Measurements from ENCODE around the gene DSCAM. TPM values are rescaled to one million over a fixed set of nuclear protein-coding genes. Genes with fewer than 3 reads are reported as not detected.
"Not testable (repeated sequence)": the region's sequence is repeated elsewhere in the genome, so short reads cannot be mapped to it uniquely, and the experiment has no call there.

DSCAM gene
- total and polyA plus RNA-seq, 4 donors = 8.2 to 27.7 (median 15.2) TPM

DNA sequence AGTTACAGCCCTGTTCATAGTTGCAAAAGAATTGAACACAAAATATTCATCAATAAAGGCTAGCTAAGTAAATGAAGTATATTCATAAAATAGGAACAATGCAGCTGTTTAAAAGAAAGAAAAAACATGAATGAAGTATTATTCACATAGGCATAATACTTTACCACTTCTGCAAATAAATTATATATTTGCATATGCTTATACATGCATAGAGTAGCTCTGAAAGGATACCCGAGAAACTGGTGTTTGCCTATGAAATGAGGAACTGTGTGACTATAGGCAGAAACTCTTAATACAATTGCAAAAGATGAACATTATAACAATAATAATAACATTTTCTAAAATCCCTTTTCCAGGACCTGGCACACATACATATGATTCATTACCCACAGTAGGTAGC lies 385.9 kb downstream of the DSCAM start:
- Histone ChIP-seq H3K36me3 (ENCODE audit: control insufficient read depth, insufficient read depth, low read length) (no peaks in the 10 kb centered on the region), H3K27me3 (ENCODE audit: control insufficient read depth, insufficient read depth, low read length) (no peaks in the 10 kb centered on the region), H3K27ac (ENCODE audit: low read depth, low read length) (no peak overlapping the region), H3K4me1 (ENCODE audit: control insufficient read depth, insufficient read depth, low read length) (no peaks in the 10 kb centered on the region), H3K9me3 (ENCODE audit: control insufficient read depth, insufficient read depth, low read length) (no peaks in the 10 kb centered on the region), H3K4me3 (ENCODE audit: low read depth, low read length) (no peak overlapping the region)
- whole genome bisulfite sequencing (ENCODE audit: insufficient coverage) = no CpG with 5 or more reads among the region's 1 CpG
- DNase-seq (ENCODE audit: low read depth in 4 of 6, low spot score in 6 of 6) = no peak

DNA sequence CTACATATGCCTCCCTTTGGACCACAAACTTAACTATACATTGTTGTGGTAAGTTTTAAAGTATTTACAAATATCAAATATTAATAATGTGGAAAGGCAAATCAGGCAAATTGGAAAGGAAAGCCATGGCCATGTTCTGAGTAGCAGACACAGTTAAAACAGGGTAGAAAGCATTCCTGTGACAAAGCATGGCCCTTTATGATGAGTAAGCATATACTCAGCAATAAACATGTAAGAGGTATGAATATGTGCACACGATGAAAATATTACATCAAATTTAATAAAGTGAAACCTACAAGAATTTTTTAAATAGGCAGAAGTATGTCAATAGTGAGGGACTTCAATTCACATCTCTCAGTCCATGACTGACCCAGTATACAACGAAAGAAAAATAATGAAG lies 389.2 kb downstream of the DSCAM start:
- Histone ChIP-seq H3K27me3 (ENCODE audit: control insufficient read depth, insufficient read depth, low read length) (no peaks in the 10 kb centered on the region), H3K4me1 (ENCODE audit: control insufficient read depth, insufficient read depth, low read length) (no peaks in the 10 kb centered on the region), H3K9me3 (ENCODE audit: control insufficient read depth, insufficient read depth, low read length) (no peaks in the 10 kb centered on the region), H3K27ac (ENCODE audit: low read depth, low read length) (no peak overlapping the region), H3K36me3 (ENCODE audit: control insufficient read depth, insufficient read depth, low read length) (no peaks in the 10 kb centered on the region), H3K4me3 (ENCODE audit: low read depth, low read length) (no peak overlapping the region)
- DNase-seq (ENCODE audit: low read depth in 4 of 6, low spot score in 6 of 6) = no peak
- WGBS (ENCODE audit: insufficient coverage) = no CpG with 5 or more reads among the region's 2 CpGs

DNA sequence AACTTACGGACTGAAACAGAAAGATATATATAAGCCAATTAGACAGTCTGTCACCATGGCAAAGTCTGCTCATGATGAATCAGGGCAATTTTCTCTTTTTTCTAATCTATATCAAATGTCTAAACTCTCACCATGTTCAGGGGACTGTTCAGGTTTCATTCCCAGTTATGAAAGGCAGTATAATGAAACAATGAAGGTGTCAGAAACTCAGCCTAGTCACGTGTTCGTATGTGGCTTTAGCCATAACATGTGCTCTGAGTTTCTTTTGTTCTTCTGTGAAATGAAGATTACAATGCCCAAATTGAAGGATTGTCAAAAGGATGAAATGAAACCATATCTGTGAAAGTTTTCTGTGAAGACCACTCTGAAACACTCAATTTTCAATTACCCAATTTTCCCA lies 392.9 kb downstream of the DSCAM start:
- Histone ChIP-seq H3K4me3 (ENCODE audit: low read depth, low read length) (no peak overlapping the region), H3K36me3 (ENCODE audit: control insufficient read depth, insufficient read depth, low read length) (no peaks in the 10 kb centered on the region)

DNA sequence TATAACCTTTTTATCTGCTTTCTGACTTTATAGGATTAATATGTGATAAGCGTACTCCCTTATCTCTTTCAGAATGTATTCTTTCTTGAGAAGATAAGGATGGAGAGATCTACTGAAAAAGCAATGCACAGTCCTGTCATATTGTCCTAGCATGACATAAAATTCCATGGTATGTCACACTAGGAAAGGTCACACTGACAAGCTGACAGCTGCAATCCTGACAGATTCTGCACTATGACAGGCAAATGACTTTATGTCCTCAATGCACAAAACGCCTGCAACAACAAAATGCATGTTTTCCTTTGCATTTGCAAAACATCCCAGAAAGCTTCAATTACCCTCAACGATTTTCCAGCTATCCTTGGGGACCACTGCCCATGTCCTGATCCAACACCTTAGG lies 393.8 kb downstream of the DSCAM start:
- no peak for DNase-seq (ENCODE audit: low read depth in 4 of 6, low spot score in 6 of 6)
- H3K4me1 ChIP-seq (ENCODE audit: control insufficient read depth, insufficient read depth, low read length) = no peaks in the 10 kb centered on the region
- no peaks in the 10 kb centered on the region for H3K27me3 ChIP-seq (ENCODE audit: control insufficient read depth, insufficient read depth, low read length)
- 73% methylated on average over 2 of the region's 3 CpGs for WGBS (ENCODE audit: insufficient coverage)
- H3K27ac ChIP-seq (ENCODE audit: low read depth, low read length) = no peak overlapping the region
- no peaks in the 10 kb centered on the region for H3K36me3 ChIP-seq (ENCODE audit: control insufficient read depth, insufficient read depth, low read length)
- no peaks in the 10 kb centered on the region for H3K9me3 ChIP-seq (ENCODE audit: control insufficient read depth, insufficient read depth, low read length)
- H3K4me3 ChIP-seq (ENCODE audit: low read depth, low read length) = no peak overlapping the region

More for the DNA sequence above, 392.9 kb downstream of the DSCAM start:
- H3K27me3 ChIP-seq (ENCODE audit: control insufficient read depth, insufficient read depth, low read length) = no peaks in the 10 kb centered on the region
- H3K4me1 ChIP-seq (ENCODE audit: control insufficient read depth, insufficient read depth, low read length) = no peaks in the 10 kb centered on the region
- DNase-seq (ENCODE audit: low read depth in 4 of 6, low spot score in 6 of 6) = no peak
- WGBS (ENCODE audit: insufficient coverage) = 85% methylated on average over 2 of the region's 3 CpGs
- no peak overlapping the region for H3K27ac ChIP-seq (ENCODE audit: low read depth, low read length)
- no peaks in the 10 kb centered on the region for H3K9me3 ChIP-seq (ENCODE audit: control insufficient read depth, insufficient read depth, low read length)

DNA sequence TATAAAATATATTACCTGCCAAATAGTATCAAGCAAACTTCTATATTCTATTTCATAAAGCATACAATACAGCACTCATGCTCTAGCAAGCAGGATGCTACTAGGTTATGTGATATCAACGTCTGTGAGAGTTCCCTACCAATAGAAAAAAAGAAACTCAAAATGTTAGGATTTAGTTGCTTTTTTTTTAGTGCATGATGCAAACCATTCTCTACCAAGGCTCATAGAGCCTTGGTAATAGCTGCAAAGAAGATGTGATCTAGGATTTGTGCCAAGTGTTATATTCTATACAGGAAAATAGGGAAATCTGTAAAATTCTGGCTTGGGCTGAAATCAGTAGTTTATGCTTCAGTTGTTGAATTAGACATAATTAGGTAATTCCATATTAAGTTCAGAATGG lies 394.4 kb downstream of the DSCAM start:
- H3K36me3 ChIP-seq (ENCODE audit: control insufficient read depth, insufficient read depth, low read length) = no peaks in the 10 kb centered on the region
- H3K27ac ChIP-seq (ENCODE audit: low read depth, low read length) = no peak overlapping the region
- no peak overlapping the region for H3K4me3 ChIP-seq (ENCODE audit: low read depth, low read length)
- no peaks in the 10 kb centered on the region for H3K4me1 ChIP-seq (ENCODE audit: control insufficient read depth, insufficient read depth, low read length)
- DNase-seq (ENCODE audit: low read depth in 4 of 6, low spot score in 6 of 6) = peak in 2 of 6 donors; percentile 38 to 40
- no peaks in the 10 kb centered on the region for H3K27me3 ChIP-seq (ENCODE audit: control insufficient read depth, insufficient read depth, low read length)
- H3K9me3 ChIP-seq (ENCODE audit: control insufficient read depth, insufficient read depth, low read length) = no peaks in the 10 kb centered on the region
- no CpG with 5 or more reads among the region's 1 CpG for WGBS (ENCODE audit: insufficient coverage)

DNA sequence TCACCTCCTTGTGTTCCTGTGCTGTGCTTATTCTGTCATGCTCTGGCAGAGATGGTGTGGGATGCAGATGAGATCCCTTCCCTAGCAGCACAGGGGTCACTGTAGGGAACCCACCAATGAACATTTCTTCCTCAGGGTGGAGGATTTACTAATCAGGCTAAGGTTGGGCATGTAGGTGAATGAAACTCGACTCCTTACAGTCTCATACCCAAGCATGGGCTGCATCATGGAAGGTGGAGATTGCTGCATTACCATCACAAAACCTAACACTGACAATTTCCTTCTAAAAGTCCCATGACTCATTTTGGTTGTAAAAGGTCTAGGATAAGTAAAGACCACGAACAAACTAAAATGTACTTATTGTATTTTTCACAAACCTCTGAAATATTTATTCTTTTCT lies 399.9 kb downstream of the DSCAM start:
- Histone ChIP-seq H3K27ac (ENCODE audit: low read depth, low read length) (no peak overlapping the region), H3K36me3 (ENCODE audit: control insufficient read depth, insufficient read depth, low read length) (no peaks in the 10 kb centered on the region), H3K9me3 (ENCODE audit: control insufficient read depth, insufficient read depth, low read length) (no peaks in the 10 kb centered on the region), H3K4me1 (ENCODE audit: control insufficient read depth, insufficient read depth, low read length) (no peaks in the 10 kb centered on the region), H3K27me3 (ENCODE audit: control insufficient read depth, insufficient read depth, low read length) (no peaks in the 10 kb centered on the region), H3K4me3 (ENCODE audit: low read depth, low read length) (no peak overlapping the region)
- WGBS (ENCODE audit: insufficient coverage) = no CpG with 5 or more reads among the region's 2 CpGs
- no peak for DNase-seq (ENCODE audit: low read depth in 4 of 6, low spot score in 6 of 6)

DNA sequence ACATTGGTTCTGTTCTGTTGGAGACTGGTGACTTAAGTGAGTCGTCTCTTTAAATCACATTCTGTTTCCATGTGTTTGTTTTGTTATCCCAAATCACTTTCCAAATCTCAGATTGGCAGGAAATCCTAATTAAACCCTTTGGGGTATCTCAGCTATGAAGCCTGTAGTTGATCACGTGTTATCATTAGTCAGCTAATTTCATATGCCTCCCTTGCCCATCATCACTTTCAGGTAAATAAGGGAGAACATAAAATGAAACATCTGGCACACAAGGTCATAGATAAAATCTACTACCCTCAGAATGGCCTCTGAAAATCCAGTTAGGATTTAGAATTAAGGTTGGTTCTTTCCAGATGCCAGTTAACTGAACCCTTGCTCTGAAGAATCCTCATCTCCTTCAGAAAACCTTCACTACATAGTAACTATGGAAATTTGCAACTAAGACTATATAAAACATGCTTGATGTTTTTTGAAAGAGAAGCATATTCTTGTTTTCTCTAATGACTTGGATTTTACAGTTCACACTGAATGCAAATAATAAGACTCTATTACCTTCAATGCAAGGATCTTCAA lies 401.5 kb downstream of the DSCAM start:
- no peaks in the 10 kb centered on the region for H3K4me1 ChIP-seq (ENCODE audit: control insufficient read depth, insufficient read depth, low read length)
- H3K9me3 ChIP-seq (ENCODE audit: control insufficient read depth, insufficient read depth, low read length) = no peaks in the 10 kb centered on the region
- no peak overlapping the region for H3K4me3 ChIP-seq (ENCODE audit: low read depth, low read length)
- H3K27ac ChIP-seq (ENCODE audit: low read depth, low read length) = no peak overlapping the region
- no peaks in the 10 kb centered on the region for H3K36me3 ChIP-seq (ENCODE audit: control insufficient read depth, insufficient read depth, low read length)
- no CpG with 5 or more reads among the region's 2 CpGs for WGBS (ENCODE audit: insufficient coverage)
- DNase-seq (ENCODE audit: low read depth in 4 of 6, low spot score in 6 of 6) = no peak
- H3K27me3 ChIP-seq (ENCODE audit: control insufficient read depth, insufficient read depth, low read length) = no peaks in the 10 kb centered on the region

DNA sequence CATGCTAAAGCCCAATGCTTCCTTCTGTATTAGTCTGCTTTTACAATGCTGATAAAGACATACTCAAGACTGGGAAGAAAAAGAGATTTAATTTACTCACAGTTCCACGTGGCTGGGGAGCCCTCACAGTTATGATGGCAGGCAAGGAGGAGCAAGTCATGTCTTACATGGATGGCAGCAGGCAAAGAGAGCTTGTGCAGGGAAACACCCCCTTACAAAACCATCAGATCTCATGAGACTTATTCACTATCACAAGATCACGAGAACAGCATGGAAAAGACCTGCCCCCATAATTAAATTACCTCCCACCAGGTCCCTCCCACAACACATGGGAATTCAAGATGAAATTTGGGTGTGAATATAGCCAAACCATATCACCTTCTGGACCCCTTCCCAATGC lies 407.4 kb downstream of the DSCAM start:
- not testable (repeated sequence) for H3K4me1 ChIP-seq (ENCODE audit: control insufficient read depth, insufficient read depth, low read length); DNase-seq (ENCODE audit: low read depth in 4 of 6, low spot score in 6 of 6); H3K9me3 ChIP-seq (ENCODE audit: control insufficient read depth, insufficient read depth, low read length); H3K4me3 ChIP-seq (ENCODE audit: low read depth, low read length); H3K27me3 ChIP-seq (ENCODE audit: control insufficient read depth, insufficient read depth, low read length); H3K27ac ChIP-seq (ENCODE audit: low read depth, low read length); H3K36me3 ChIP-seq (ENCODE audit: control insufficient read depth, insufficient read depth, low read length)
- WGBS (ENCODE audit: insufficient coverage) = 80% methylated on average over 1 of the region's 2 CpGs

DNA sequence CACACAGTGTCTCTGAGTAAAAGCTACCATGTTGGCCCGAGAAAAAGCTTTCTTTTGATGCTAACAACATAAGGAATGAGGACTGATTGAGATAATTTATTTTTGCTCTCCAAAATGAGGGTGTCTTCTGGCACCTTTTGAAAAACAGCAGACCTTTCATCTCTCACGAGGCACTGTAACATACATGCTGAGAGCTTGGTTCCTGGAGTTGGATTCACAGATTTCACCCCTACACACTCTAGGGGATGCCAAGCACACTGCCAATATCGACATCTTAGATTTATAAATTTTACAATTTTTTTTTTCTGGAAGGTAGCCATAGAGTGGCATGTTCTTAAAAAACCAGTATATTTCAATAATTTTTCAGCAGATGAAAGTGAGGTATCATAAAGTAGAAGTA lies 408.3 kb downstream of the DSCAM start:
- Histone ChIP-seq H3K36me3 (ENCODE audit: control insufficient read depth, insufficient read depth, low read length) (no peaks in the 10 kb centered on the region), H3K27ac (ENCODE audit: low read depth, low read length) (no peak overlapping the region), H3K4me1 (ENCODE audit: control insufficient read depth, insufficient read depth, low read length) (no peaks in the 10 kb centered on the region), H3K4me3 (ENCODE audit: low read depth, low read length) (no peak overlapping the region), H3K27me3 (ENCODE audit: control insufficient read depth, insufficient read depth, low read length) (no peaks in the 10 kb centered on the region), H3K9me3 (ENCODE audit: control insufficient read depth, insufficient read depth, low read length) (peaks cover 5% of the 10 kb centered on the region)
- peak in 1 of 6 donors; percentile 70 for DNase-seq (ENCODE audit: low read depth in 4 of 6, low spot score in 6 of 6)
- WGBS (ENCODE audit: insufficient coverage) = no CpG with 5 or more reads among the region's 3 CpGs

DNA sequence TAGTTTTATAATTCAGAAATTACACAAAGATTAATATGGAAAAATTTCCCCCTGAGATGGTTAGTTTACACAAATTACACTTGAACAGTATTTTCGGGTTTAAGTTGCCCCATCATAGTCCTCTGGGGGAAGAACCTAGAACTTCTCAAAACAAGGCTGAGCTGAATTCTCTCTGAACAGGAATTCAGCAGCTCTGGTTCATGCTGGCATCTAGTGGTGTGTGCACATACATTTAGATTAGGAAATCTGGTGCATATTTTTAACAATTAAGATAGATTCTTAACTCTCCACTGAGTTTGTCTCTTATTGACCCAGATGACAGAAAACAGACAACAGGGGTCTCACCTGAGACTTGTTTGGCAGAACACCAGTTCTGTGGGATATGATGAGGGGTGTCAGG lies 410.7 kb downstream of the DSCAM start:
- Histone ChIP-seq H3K4me3 (ENCODE audit: low read depth, low read length) (no peak overlapping the region), H3K4me1 (ENCODE audit: control insufficient read depth, insufficient read depth, low read length) (no peaks in the 10 kb centered on the region), H3K27ac (ENCODE audit: low read depth, low read length) (no peak overlapping the region), H3K36me3 (ENCODE audit: control insufficient read depth, insufficient read depth, low read length) (no peaks in the 10 kb centered on the region), H3K27me3 (ENCODE audit: control insufficient read depth, insufficient read depth, low read length) (no peaks in the 10 kb centered on the region), H3K9me3 (ENCODE audit: control insufficient read depth, insufficient read depth, low read length) (peaks cover 5% of the 10 kb centered on the region)
- DNase-seq (ENCODE audit: low read depth in 4 of 6, low spot score in 6 of 6) = peak in 1 of 6 donors; percentile 34
- WGBS (ENCODE audit: insufficient coverage) = no CpG with 5 or more reads among the region's 1 CpG

Data from spinal cord (tissue), 10 donors.